Fibroblast of pulmonary artery (primary cell): ENCODE data around the gene ANKS1B.
A peak's percentile ranks its signal among the peaks of the same experiment; 100 is the strongest.

ENCODE experiments used
- DNase-seq: peaks from one replicate; pipeline ENCODE4 v3.0.0-alpha.2; 2010; ENCODE audit warnings: low read depth
- H3K4me3 ChIP-seq: replicated peaks from 2 replicates; pipeline ENCODE4 v1.5.1; 2011; ENCODE audit warnings: low read depth, mild to moderate bottlenecking, control low read depth, low read length, moderate library complexity
- CTCF ChIP-seq: IDR thresholded peaks from 2 replicates; pipeline ENCODE4 v1.5.1; 2011; ENCODE audit warnings: mild to moderate bottlenecking, control low read depth, low read length, inconsistent platforms; ENCODE audit errors: missing control alignments

ANKS1B gene

GRCh38 chr12:99087278-99087677 is 897.5 kb downstream of the ANKS1B start:
- no peak overlapping the region for H3K4me3 ChIP-seq
- TF ChIP-seq CTCF = no peak
- peak; percentile 3 for DNase-seq

- no peak overlapping the region for H3K4me3 ChIP-seq
- TF ChIP-seq CTCF = no peak
- no peak for DNase-seq
These were observed 904.9 kb downstream of the ANKS1B start for GRCh38 chr12:99079811-99080210.

GRCh38 chr12:99068993-99069747 is 915.6 kb downstream of the ANKS1B start:
- H3K4me3 ChIP-seq = no peak overlapping the region
- DNase-seq = no peak
- TF ChIP-seq CTCF = no peak

- no peak overlapping the region for H3K4me3 ChIP-seq
- no peak for DNase-seq
- no peak for TF ChIP-seq CTCF
These were observed 917.5 kb downstream of the ANKS1B start for GRCh38 chr12:99067171-99067785.

- no peak for DNase-seq
- no peak overlapping the region for H3K4me3 ChIP-seq
- TF ChIP-seq CTCF = no peak
These were observed 918.0 kb downstream of the ANKS1B start for GRCh38 chr12:99066726-99067125.

- TF ChIP-seq CTCF = no peak
These were observed 921.6 kb downstream of the ANKS1B start for GRCh38 chr12:99063182-99063581.

More at GRCh38 chr12:99063182-99063581, 921.6 kb downstream of the ANKS1B start:
- no peak for DNase-seq
- no peak overlapping the region for H3K4me3 ChIP-seq
